Measurements from ENCODE around the gene NCK1.
A peak's percentile ranks its signal among the peaks of the same experiment; 100 is the strongest.
"Not testable (repeated sequence)": the region's sequence is repeated elsewhere in the genome, so short reads cannot be mapped to it uniquely, and the experiment has no call there.

Gene NCK1

DNA sequence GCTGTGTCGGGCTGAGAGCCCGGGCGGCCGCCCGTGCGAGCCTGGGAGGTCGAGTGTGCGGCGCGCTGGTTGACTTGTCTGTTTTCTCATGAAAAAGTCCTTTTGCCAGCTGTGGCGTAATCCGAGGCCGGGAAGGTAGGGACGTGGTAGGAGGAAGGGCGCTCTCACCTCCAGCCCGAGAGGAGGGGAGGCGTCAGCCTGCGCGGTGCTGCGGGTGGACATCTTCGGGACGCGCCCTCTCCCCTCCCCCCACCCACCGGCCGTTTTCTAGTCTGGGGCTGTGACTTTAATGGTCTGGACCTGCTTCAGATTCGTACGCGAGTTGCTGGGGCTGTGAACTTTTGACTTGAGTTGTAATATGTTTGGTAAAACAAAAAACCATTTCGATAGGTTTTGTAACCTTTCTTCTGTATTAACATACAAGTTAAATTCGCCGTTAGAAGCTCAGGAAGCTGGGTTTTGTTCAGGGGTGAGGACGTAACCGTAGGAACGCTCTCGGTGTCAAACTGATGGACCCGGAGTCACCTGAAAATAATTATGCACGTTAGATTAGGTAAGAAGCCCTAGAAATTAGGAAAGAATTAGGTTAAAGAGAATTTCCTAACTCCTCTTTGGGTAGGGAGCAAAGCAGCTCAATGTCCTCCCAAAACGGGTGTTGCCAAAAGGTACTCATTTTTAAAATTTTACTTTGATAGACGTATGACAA, 762 bp downstream of the NCK1 start:
- DNase-seq (ENCODE audit: low read depth) = peak; percentile 73

DNA sequence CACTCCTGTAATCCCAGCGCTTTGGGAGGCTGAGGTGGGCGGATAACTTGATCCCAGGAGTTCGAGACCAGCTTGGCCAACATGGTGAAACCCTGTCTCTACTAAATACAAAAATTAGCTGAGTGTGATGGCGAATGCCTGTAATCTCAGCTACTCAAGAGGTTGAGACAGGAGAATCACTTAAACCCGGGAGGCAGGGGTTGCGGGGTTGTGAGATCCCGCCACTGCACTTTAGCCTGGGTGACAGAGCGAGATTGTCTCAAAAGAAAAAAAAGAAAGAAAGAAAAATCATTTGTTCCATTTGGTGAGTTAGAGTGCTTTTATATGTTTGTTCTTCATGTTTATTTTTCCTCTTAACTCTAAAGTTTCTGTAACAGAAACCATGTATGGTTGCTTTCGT, 7.3 kb downstream of the NCK1 start:
- DNase-seq (ENCODE audit: low read depth) = no peak
- TF ChIP-seq CTCF (IDR thresholded peaks at IDR 0.05; ENCODE audit: insufficient read depth, low read depth, low read length, missing control alignments) = no peak
- no peak overlapping the region for H3K4me3 ChIP-seq (ENCODE audit: low read depth, low read length)

More for the DNA sequence above, 762 bp downstream of the NCK1 start:
- H3K4me3 ChIP-seq (ENCODE audit: low read depth, low read length) = peak overlapping the region; percentile 96
- TF ChIP-seq CTCF (IDR thresholded peaks at IDR 0.05; ENCODE audit: insufficient read depth, low read depth, low read length, missing control alignments) = no peak

- not testable (repeated sequence) for H3K4me3 ChIP-seq (ENCODE audit: low read depth, low read length); DNase-seq (ENCODE audit: low read depth)
Measured at GRCh38 chr3:136872258-136872657, 10.2 kb downstream of the NCK1 start.

DNA sequence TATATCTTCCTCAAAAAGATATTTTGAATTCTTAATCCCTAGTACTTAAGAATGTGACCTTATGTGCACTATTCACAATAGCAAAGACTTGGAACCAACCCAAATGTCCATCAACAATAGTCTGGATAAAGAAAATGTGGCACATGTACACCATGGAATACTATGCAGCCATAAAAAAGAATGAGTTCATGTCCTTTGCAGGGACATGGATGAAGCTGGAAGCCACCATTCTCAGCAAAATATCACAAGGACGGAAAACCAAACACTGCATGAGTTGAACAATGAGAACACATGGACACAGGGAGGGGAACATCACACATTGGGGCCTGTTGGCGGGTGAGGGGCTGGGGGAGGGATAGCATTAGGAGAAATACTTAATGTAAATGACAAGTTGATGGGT, 17.5 kb downstream of the NCK1 start:
- not testable (repeated sequence) for DNase-seq (ENCODE audit: low read depth); H3K4me3 ChIP-seq (ENCODE audit: low read depth, low read length)

DNA sequence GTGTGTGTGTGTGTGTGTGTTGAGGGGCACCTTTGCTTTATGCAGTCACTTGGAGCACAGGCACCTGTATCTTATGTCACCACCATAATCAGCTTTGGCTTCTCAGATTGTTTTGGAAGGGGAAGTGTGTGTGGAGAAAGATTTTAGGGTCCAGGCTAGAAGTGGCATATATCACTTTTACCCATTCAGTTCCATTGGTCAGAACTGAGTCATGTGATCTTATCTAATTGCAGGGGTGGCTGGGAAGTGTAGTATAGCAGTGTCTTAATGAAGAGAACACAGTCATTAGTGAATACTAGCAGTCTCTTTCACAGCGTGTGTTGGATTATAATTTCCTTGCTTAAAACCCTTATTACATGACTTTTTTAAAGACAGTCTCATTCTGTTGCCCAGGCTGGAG, 20.6 kb downstream of the NCK1 start:
- no peak overlapping the region for H3K4me3 ChIP-seq (ENCODE audit: low read depth, low read length)
- DNase-seq (ENCODE audit: low read depth) = no peak
- no peak for TF ChIP-seq CTCF (IDR thresholded peaks at IDR 0.05; ENCODE audit: insufficient read depth, low read depth, low read length, missing control alignments)

- TF ChIP-seq CTCF (IDR thresholded peaks at IDR 0.05; ENCODE audit: insufficient read depth, low read depth, low read length, missing control alignments) = no peak
- DNase-seq (ENCODE audit: low read depth) = no peak
- no peak overlapping the region for H3K4me3 ChIP-seq (ENCODE audit: low read depth, low read length)
Measured at GRCh38 chr3:136883967-136884720, 22.1 kb downstream of the NCK1 start.

DNA sequence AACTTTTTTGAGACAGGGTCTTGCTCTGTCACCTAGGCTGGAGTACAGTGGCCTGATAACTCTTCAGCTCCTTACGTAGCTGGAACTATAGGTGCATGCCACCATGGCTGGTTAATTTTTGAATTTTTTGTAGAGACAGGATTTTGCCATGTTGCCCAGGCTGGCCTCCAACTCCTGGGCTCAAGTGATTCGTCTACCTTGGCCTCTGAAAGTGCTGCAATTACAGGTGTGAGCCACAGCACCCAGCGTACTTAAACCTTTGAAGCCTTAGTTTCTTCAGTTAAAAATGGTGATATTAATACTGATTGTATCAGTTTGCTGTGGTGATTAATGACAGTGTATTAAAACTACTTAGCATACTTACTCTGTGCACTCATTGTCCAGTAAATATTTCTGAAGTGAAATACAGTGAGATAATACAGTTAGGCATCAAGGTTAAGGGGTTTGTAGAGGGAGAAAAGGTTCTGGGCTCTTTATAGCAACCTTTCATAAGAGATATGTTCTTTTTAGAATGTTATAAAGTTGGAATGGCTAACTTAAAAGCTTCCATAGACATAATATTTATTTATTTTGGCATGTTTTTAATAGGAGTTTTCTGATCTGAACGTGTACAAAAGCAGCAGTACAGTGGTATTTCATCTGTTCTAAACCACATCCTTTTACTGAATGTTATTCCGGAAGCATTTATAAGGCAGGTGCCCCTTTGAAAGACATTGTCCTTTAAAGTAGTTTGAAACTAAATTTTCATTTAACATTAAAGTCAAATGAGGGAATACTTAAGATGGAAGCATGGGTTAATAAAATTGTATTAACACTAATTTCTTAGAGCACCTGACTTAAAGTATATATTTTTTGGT, 23.6 kb downstream of the NCK1 start:
- no peak for DNase-seq (ENCODE audit: low read depth)
- H3K4me3 ChIP-seq (ENCODE audit: low read depth, low read length) = no peak overlapping the region
- TF ChIP-seq CTCF (IDR thresholded peaks at IDR 0.05; ENCODE audit: insufficient read depth, low read depth, low read length, missing control alignments) = no peak

Data from GM12865 (cell line).